Measurements from ENCODE around the gene RAB11FIP3.
"Not testable (repeated sequence)": the region's sequence is repeated elsewhere in the genome, so short reads cannot be mapped to it uniquely, and the experiment has no call there.

Gene RAB11FIP3, protein sequence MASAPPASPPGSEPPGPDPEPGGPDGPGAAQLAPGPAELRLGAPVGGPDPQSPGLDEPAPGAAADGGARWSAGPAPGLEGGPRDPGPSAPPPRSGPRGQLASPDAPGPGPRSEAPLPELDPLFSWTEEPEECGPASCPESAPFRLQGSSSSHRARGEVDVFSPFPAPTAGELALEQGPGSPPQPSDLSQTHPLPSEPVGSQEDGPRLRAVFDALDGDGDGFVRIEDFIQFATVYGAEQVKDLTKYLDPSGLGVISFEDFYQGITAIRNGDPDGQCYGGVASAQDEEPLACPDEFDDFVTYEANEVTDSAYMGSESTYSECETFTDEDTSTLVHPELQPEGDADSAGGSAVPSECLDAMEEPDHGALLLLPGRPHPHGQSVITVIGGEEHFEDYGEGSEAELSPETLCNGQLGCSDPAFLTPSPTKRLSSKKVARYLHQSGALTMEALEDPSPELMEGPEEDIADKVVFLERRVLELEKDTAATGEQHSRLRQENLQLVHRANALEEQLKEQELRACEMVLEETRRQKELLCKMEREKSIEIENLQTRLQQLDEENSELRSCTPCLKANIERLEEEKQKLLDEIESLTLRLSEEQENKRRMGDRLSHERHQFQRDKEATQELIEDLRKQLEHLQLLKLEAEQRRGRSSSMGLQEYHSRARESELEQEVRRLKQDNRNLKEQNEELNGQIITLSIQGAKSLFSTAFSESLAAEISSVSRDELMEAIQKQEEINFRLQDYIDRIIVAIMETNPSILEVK

GRCh38 chr16:425082-425718, at the start of gene RAB11FIP3:
Gene RAB11FIP3 (plus strand): TSS chr16:425649. CDS start chr16:426007, 358 bp downstream.
- in situ Hi-C loops (cut with MboI; ENCODE audit: low sequenced_read_pairs) = no loop called here

- in situ Hi-C loops (cut with MboI; ENCODE audit: low sequenced_read_pairs) = no loop called here
Observed at GRCh38 chr16:375927-376816, 49.3 kb upstream of the RAB11FIP3 start.

GRCh38 chr16:376817-377418, 48.5 kb upstream of the RAB11FIP3 start:
- in situ Hi-C loops (cut with MboI; ENCODE audit: low sequenced_read_pairs) = no loop called here

- in situ Hi-C loops (cut with MboI; ENCODE audit: low sequenced_read_pairs) = no loop called here
Observed at GRCh38 chr16:377419-377951, 48.0 kb upstream of the RAB11FIP3 start.

- in situ Hi-C loops (cut with MboI; ENCODE audit: low sequenced_read_pairs) = not testable (repeated sequence)
Observed at GRCh38 chr16:378113-378820, 47.2 kb upstream of the RAB11FIP3 start.

- in situ Hi-C loops (cut with MboI; ENCODE audit: low sequenced_read_pairs) = no loop called here
Observed at GRCh38 chr16:378821-379182, 46.6 kb upstream of the RAB11FIP3 start.

- in situ Hi-C loops (cut with MboI; ENCODE audit: low sequenced_read_pairs) = no loop called here
Observed at GRCh38 chr16:379183-379960, 46.1 kb upstream of the RAB11FIP3 start.

DNA sequence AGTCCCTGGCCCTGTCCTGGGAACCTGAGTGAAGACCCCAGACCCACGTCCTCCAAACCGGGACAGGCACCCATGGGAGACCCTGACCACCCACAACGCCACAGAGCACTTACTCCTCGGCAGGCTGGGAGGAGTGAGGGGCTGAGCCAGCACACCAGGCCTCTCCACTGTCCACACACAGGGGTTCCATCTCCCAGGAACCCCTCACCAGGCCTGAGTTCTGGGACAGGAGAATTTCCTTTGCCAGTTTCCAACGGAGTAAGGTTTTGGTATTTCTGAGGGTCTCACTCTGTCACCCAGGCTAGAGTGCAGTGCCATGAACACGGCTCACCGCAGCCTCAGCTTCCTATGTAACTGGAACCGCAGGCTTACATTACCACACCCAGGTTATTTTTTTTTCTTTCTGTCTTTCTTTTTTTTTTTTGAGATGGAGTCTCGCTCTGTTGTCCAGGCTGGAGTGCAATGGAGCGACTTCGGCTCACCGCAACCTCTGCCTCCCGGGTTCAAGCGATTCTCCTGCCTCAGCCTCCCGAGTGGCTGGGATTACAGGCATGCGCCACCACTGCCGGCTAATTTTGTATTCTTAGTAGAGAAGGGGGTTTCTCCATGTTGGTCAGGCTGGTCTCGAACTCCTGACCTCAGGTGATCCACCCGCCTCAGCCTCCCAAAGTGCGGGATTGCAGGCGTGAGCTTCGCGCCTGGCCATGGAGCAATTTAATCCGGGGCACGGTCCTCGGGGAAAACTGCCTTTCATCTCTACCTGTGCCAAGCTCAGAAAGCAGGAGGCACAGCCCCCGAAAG, 45.3 kb upstream of the RAB11FIP3 start:
- in situ Hi-C loops (cut with MboI; ENCODE audit: low sequenced_read_pairs) = no loop called here

GRCh38 chr16:380762-381011, 44.8 kb upstream of the RAB11FIP3 start:
- in situ Hi-C loops (cut with MboI; ENCODE audit: low sequenced_read_pairs) = no loop called here

DNA sequence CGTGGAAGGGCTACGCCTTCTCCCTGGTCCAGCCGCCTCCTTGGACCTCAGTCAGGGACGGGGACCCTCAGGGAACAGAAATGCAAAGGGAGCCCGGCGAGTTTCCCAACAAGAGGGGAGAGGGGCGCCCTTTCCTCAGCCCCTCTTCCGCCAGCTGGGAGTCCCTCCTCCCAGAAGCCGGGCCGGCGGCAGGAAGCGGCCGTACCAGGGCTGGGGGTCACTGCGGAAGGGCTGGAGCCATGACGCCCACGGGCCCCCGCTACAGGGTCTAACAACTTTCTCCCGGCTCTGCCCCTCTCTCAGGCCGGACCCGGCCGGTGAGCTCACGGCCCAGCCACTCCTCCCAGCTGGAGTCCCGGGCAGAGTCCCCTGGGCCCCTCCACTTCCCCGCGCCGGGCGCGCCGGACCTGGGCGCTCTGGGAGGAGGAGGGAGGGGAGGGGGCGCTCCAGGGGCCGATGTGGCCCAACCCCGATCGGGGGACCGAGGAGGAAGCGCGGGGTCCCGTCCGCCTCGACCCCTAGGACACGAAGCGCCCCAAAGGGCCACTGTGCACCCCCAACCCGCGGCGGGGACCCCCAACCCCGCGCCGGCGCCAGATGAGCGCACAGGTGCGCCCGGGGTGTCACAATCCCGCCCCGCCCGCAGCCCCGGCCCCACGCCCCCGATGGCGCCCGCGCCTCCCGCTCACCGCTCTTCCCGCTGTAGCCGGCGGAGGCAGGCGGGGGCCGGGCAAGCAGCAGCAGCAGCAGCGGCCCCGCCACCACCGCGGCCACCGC, 44.2 kb upstream of the RAB11FIP3 start:
- in situ Hi-C loops (cut with MboI; ENCODE audit: low sequenced_read_pairs) = no loop called here

DNA sequence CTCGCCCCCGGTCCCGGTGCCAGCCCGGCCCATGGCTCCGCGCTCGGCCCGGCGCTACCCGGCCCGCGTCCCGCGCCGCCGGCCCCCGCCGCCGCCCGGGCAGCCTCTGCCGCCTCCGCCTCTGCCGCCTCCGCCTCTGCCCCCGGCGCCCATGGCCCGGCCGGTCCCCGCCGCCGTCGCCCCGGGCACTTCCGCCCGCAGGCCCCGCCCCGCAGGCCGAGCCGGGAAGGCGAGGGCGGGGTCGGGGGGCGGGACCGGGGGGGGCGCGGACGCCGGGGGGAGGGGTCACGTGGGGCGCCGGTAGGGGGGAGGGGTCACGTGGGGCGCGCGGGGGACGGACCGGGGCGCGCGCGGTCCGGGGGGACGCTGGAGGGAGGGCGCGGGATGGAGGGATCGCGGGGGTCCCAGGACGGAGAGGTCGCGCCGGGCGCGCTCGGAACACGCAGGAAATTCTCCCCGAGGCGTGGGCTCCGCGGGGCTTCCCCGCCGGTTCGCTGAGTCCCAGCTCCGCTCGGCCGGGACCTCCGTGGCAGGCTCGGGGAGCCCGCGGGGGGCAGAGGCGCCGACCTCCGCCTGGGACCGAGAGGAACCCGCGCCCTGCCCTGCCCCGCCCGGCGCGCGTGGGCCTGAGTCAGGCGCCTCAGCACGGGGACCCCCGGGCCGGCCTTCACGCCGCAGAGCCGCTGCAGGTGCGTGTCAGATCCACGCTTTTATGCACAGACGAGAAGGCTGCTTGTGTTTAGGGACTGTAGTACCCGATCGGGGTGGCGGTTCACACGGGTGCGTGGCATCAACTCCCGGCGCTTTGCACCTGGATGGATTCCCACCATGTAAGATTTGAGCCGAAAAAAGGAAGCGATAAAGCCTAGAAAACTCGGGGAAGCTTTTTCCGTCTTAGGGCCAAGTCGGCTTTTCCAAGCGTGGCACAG, 43.4 kb upstream of the RAB11FIP3 start, which contains the start of gene PGAP6:
PGAP6 (minus strand) TSS at position 190 of the 929 bp plus-strand sequence; CDS start at position 33, 157 bp downstream.
- in situ Hi-C loops (cut with MboI; ENCODE audit: low sequenced_read_pairs) = no loop called here

DNA sequence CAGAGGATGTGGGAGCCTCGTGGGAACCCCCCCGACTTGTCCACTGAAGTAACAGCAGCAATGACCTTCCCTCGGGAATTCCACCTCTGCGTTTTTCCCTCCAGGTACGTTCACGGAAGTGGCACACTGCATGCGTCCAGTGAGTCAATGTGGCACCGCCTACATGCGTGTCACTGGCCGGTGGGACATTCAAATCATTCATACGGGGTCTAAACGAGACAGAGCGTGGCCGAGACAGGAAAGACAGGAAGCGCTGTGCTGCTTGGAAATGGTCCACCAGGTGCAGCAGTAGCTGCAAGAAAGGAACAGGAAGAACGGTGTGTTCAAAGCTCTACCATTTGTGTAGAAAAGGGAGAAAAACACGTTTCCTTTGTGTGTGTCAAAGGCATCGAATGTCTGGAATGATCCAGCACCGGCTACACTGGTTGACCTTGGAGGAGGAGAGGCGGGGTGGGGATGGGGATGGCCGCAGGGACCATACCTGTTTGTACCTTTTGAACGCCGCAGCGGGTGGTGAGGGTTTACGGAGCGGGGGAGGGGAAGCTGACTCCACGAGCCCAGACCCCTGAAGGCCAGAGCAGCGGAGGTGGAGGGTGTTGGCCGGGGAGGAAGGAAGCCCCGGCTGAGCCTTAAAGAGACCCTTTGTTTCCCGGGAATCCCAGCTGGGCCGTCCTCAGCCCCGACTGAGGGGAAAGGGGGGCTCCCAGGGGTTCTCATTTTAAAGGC, 42.0 kb upstream of the RAB11FIP3 start:
- in situ Hi-C loops (cut with MboI; ENCODE audit: low sequenced_read_pairs) = no loop called here

- in situ Hi-C loops (cut with MboI; ENCODE audit: low sequenced_read_pairs) = no loop called here
Observed at GRCh38 chr16:386641-387156, 38.8 kb upstream of the RAB11FIP3 start.

DNA sequence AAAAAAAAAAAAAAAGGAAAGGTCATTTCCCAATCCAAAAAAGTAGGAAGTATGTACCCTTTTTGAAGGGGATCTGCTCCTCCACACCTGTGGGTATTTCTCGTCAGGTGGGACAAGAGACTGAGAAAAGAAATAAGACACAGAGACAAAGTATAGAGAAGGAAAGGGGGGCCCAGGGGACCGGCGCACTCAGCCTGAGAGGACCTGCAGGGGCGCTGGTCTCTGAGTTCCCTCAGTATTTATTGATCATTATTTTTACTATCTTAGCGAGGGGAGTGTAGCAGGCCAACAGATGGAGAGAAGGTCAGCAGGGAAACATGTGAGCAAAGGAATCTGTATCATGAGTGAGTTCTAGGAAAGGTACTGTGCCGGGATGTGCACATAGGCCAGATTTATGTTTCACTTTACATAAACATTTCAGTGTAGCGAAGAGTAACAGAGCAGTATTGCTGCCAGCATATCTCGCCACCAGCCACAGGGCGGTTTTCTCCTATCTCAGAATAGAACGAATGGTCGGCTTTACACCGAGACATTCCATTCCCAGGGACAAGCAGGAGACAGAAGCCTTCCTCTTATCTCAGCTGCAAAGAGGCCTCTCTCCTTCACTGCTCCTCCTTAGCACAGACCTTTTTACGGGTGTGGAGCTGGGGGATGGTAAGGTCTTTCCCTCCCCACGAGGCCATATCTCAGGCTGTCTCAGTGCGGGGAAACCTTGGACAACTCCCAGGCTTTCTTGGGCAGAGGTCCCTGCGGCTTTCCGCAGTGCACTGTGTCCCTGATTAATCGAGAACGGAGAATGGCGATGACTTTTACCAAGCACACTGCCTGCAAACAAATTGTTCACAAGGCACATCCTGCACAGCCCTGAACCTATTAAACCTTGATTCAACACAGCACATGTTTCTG, 37.4 kb upstream of the RAB11FIP3 start:
- in situ Hi-C loops (cut with MboI; ENCODE audit: low sequenced_read_pairs) = not testable (repeated sequence)

All from HL-60/S4 (cell line).